ENCODE measurements around the gene MYO7A. TPM values are rescaled to one million over a fixed set of nuclear protein-coding genes. Genes with fewer than 3 reads are reported as not detected.

Gene MYO7A
- polyA plus RNA-seq, 1 donor (not counting 4 experiments of a cell fraction or from before 2014, with no cell fraction given): 0.75 TPM

GRCh38 chr11:77176996-77177395, 49.0 kb downstream of the MYO7A start:
- Histone ChIP-seq H4K20me1 (ENCODE audit: control insufficient read depth, extremely low read depth, insufficient read depth, low read length) (no peaks in the 10 kb centered on the region), H3K9me1 (ENCODE audit: control insufficient read depth, extremely low read depth, insufficient read depth, low read length) (no peaks in the 10 kb centered on the region), H3K27ac (ENCODE audit: control insufficient read depth, insufficient read depth, low read length) (no peak overlapping the region), H3K27me3 (ENCODE audit: control insufficient read depth, extremely low read depth, insufficient read depth, low read length) (no peaks in the 10 kb centered on the region), H3K4me3 (ENCODE audit: control insufficient read depth in 2 of 3, extremely low read depth in 1 of 3, insufficient read depth in 2 of 3, low read depth in 1 of 3, low read length in 3 of 3) (no peak overlapping the region), H3K9ac (ENCODE audit: control insufficient read depth, extremely low read depth, insufficient read depth, low read length) (no peak overlapping the region), H2AFZ (ENCODE audit: control insufficient read depth, low read length) (no peak overlapping the region), H3K36me3 (ENCODE audit: control insufficient read depth in 2 of 2, extremely low read depth in 1 of 2, insufficient read depth in 2 of 2, low read length in 2 of 2) (no peaks in the 10 kb centered on the region), H3K4me1 (ENCODE audit: control insufficient read depth, extremely low read depth, insufficient read depth, low read length) (no peaks in the 10 kb centered on the region), H3K79me2 (ENCODE audit: control insufficient read depth, insufficient read depth, low read length) (no peaks in the 10 kb centered on the region), H3K9me3 (ENCODE audit: control insufficient read depth, low read depth, low read length) (no peaks in the 10 kb centered on the region), H3K4me2 (ENCODE audit: control insufficient read depth, extremely low read depth, insufficient read depth, low read depth, low read length) (no peak overlapping the region)
- FAIRE-seq: no peak
- TF ChIP-seq EZH2 (IDR thresholded peaks at IDR 0.05; ENCODE audit: low read length): no peak
- TF ChIP-seq, protein P1, sequence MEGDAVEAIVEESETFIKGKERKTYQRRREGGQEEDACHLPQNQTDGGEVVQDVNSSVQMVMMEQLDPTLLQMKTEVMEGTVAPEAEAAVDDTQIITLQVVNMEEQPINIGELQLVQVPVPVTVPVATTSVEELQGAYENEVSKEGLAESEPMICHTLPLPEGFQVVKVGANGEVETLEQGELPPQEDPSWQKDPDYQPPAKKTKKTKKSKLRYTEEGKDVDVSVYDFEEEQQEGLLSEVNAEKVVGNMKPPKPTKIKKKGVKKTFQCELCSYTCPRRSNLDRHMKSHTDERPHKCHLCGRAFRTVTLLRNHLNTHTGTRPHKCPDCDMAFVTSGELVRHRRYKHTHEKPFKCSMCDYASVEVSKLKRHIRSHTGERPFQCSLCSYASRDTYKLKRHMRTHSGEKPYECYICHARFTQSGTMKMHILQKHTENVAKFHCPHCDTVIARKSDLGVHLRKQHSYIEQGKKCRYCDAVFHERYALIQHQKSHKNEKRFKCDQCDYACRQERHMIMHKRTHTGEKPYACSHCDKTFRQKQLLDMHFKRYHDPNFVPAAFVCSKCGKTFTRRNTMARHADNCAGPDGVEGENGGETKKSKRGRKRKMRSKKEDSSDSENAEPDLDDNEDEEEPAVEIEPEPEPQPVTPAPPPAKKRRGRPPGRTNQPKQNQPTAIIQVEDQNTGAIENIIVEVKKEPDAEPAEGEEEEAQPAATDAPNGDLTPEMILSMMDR (optimal IDR thresholded peaks at IDR 0.05 in 1 of 3, IDR thresholded peaks at IDR 0.05 in 1 of 3, conservative IDR thresholded peaks at IDR 0.05 in 1 of 3; ENCODE audit: extremely low read depth in 1 of 3, insufficient read depth in 2 of 3, low read length in 3 of 3): no peak
- dilution Hi-C loops (cut with MboI; ENCODE audit: extremely low pct_ligation_motif_present, low sequenced_read_pairs): no loop called here
- DNase-seq (ENCODE audit: low read depth, low spot score): no peak

DNA sequence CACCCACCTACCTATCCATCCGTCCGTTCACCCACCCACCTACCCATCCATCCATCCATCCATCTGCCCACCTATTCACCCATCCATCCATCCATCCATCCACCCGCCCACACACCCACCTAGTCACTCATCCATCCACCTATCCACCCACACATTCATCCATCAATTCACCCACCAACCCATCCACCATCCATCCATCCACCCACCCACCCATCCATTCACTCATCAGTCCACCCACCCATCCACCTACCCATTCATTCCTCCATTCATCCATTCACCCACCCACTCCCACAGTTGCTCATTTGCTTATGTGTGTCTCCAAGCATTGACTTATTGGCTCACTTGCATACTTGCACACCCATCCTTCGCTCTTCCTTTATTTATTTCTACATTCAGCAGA, 50.1 kb downstream of the MYO7A start:
- Histone ChIP-seq H3K27me3 (ENCODE audit: control insufficient read depth, extremely low read depth, insufficient read depth, low read length) (no peaks in the 10 kb centered on the region), H3K79me2 (ENCODE audit: control insufficient read depth, insufficient read depth, low read length) (no peaks in the 10 kb centered on the region), H3K27ac (ENCODE audit: control insufficient read depth, insufficient read depth, low read length) (no peak overlapping the region), H3K4me2 (ENCODE audit: control insufficient read depth, extremely low read depth, insufficient read depth, low read depth, low read length) (no peak overlapping the region), H3K4me3 (ENCODE audit: control insufficient read depth in 2 of 3, extremely low read depth in 1 of 3, insufficient read depth in 2 of 3, low read depth in 1 of 3, low read length in 3 of 3) (no peak overlapping the region), H4K20me1 (ENCODE audit: control insufficient read depth, extremely low read depth, insufficient read depth, low read length) (no peaks in the 10 kb centered on the region), H3K9me3 (ENCODE audit: control insufficient read depth, low read depth, low read length) (no peaks in the 10 kb centered on the region), H3K9me1 (ENCODE audit: control insufficient read depth, extremely low read depth, insufficient read depth, low read length) (no peaks in the 10 kb centered on the region), H3K9ac (ENCODE audit: control insufficient read depth, extremely low read depth, insufficient read depth, low read length) (no peak overlapping the region), H3K4me1 (ENCODE audit: control insufficient read depth, extremely low read depth, insufficient read depth, low read length) (no peaks in the 10 kb centered on the region), H3K36me3 (ENCODE audit: control insufficient read depth in 2 of 2, extremely low read depth in 1 of 2, insufficient read depth in 2 of 2, low read length in 2 of 2) (no peaks in the 10 kb centered on the region), H2AFZ (ENCODE audit: control insufficient read depth, low read length) (no peak overlapping the region)
- FAIRE-seq (no peak), DNase-seq (ENCODE audit: low read depth, low spot score) (no peak)
- dilution Hi-C loops (cut with MboI; ENCODE audit: extremely low pct_ligation_motif_present, low sequenced_read_pairs): no loop called here
- TF ChIP-seq, protein P1 (optimal IDR thresholded peaks at IDR 0.05 in 1 of 3, IDR thresholded peaks at IDR 0.05 in 1 of 3, conservative IDR thresholded peaks at IDR 0.05 in 1 of 3; ENCODE audit: extremely low read depth in 1 of 3, insufficient read depth in 2 of 3, low read length in 3 of 3): no peak
- TF ChIP-seq EZH2 (IDR thresholded peaks at IDR 0.05; ENCODE audit: low read length): no peak

Measured in keratinocyte (primary cell).